ENCODE measurements around the gene TMEM164.

The TMEM164 gene

DNA sequence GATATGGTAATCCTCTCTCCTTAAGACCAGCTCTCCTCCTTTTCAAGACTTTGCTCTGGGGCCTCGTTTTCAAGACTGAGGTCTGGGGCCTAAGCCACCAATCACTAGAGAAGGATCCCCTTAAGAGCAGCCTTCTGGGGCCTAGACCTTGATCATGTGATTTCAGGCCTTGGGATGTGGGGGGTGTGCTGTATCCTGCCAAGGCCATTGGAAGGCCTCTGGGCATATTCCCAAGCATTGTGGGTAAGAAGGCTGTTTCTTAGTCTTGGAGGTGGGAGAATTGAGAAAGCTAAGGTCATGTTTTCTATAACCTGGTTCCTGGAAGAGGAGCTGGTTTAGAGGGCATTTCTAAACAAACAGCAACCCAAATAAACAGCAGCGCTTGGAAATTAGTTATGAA is 12.1 kb downstream of the TMEM164 start:
- no peak overlapping the region for H2AK5ac ChIP-seq (ENCODE audit: low read length)
- peak; percentile 19 for DNase-seq
- no peak overlapping the region for H3K4ac ChIP-seq (ENCODE audit: low read depth, low read length)
- H2BK5ac ChIP-seq (ENCODE audit: low read length), result no peak overlapping the region
- no peaks in the 10 kb centered on the region for H3K27me3 ChIP-seq (ENCODE audit: insufficient read depth, low read length, poor library complexity)
- no CpG with 5 or more reads among the region's 2 CpGs for WGBS (ENCODE audit: extremely low coverage, insufficient coverage, low lambda C conversion rate)
- H3K79me1 ChIP-seq (ENCODE audit: low read length), result no peaks in the 10 kb centered on the region
- H3K18ac ChIP-seq (ENCODE audit: low read length), result no peak overlapping the region
- H3K36me3 ChIP-seq (ENCODE audit: control insufficient read depth, insufficient read depth, low read length), result no peaks in the 10 kb centered on the region
- no peak overlapping the region for H4K8ac ChIP-seq (ENCODE audit: low read depth, low read length)
- no peak overlapping the region for H3K4me3 ChIP-seq (ENCODE audit: low read length)
- H4K5ac ChIP-seq (ENCODE audit: low read length), result no peak overlapping the region
- H3K4me1 ChIP-seq (ENCODE audit: control insufficient read depth, low read depth, low read length), result no peaks in the 10 kb centered on the region
- no peak overlapping the region for H3K56ac ChIP-seq (ENCODE audit: low read length)
- H3K9ac ChIP-seq (ENCODE audit: low read length), result no peak overlapping the region
- no peak overlapping the region for H3K27ac ChIP-seq (ENCODE audit: low read depth, low read length)
- no peak overlapping the region for H3K23ac ChIP-seq (ENCODE audit: low read length)
- H3K79me2 ChIP-seq (ENCODE audit: control insufficient read depth, insufficient read depth, low read length), result no peaks in the 10 kb centered on the region
- H3K4me2 ChIP-seq (ENCODE audit: low read length), result no peak overlapping the region
- H2BK120ac ChIP-seq (ENCODE audit: low read depth, low read length), result no peak overlapping the region
- no peak overlapping the region for H2BK15ac ChIP-seq (replicated peaks; ENCODE audit: low read depth)

DNA sequence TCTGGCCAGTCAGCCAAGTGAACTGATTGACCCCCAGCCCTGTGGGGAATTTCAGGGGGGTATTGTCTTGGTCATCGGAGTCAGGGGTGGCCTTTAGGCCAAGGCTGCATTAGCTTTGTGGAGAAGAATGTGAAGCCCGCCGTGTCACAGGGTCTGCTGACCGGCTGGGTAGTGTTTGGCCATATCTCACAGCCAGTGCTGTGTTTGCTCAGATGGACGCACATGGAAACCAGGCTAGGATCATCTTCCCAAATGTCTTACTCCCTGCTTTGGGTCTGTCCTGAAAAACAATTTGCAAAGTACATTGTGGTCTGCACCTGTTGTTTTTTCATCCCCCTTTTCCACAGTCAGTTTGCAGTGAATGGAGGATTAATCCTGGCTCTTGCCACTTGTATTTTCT is 13.0 kb downstream of the TMEM164 start:
- WGBS (ENCODE audit: extremely low coverage, insufficient coverage, low lambda C conversion rate), result no CpG with 5 or more reads among the region's 5 CpGs
- H3K27ac ChIP-seq (ENCODE audit: low read depth, low read length), result no peak overlapping the region
- DNase-seq, result no peak

DNA sequence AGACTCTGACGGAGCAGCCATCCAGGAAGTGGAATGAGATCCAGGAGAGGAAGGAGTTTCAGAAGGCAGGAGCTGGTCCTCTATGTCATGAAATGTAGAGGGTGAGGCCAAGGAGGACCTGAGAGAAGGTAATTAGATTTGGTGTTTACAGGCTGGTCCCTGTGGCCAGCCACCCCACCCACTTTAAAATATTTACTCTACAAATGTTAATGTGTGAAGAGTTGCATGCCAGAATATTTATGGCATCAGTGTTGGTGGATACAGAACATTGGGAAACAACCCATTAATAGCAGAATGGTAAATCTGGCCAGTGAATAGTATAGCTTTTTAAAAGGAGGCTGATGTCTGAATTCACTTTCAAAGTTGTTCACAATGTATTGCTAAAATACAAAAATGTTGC is 17.6 kb downstream of the TMEM164 start:
- Histone ChIP-seq H3K79me1 (ENCODE audit: low read length) (no peaks in the 10 kb centered on the region), H3K56ac (ENCODE audit: low read length) (no peak overlapping the region), H3K27me3 (ENCODE audit: insufficient read depth, low read length, poor library complexity) (no peaks in the 10 kb centered on the region), H3K4me3 (ENCODE audit: low read length) (no peak overlapping the region), H3K18ac (ENCODE audit: low read length) (no peak overlapping the region), H3K23ac (ENCODE audit: low read length) (no peak overlapping the region), H2AK5ac (ENCODE audit: low read length) (no peak overlapping the region), H3K4ac (ENCODE audit: low read depth, low read length) (no peak overlapping the region), H3K9ac (ENCODE audit: low read length) (no peak overlapping the region), H4K8ac (ENCODE audit: low read depth, low read length) (no peak overlapping the region), H2BK120ac (ENCODE audit: low read depth, low read length) (no peak overlapping the region), H3K27ac (ENCODE audit: low read depth, low read length) (no peak overlapping the region), H4K5ac (ENCODE audit: low read length) (no peak overlapping the region), H2BK15ac (replicated peaks; ENCODE audit: low read depth) (no peak overlapping the region), H3K4me1 (ENCODE audit: control insufficient read depth, low read depth, low read length) (no peaks in the 10 kb centered on the region), H3K79me2 (ENCODE audit: control insufficient read depth, insufficient read depth, low read length) (no peaks in the 10 kb centered on the region), H2BK5ac (ENCODE audit: low read length) (no peak overlapping the region), H3K36me3 (ENCODE audit: control insufficient read depth, insufficient read depth, low read length) (no peaks in the 10 kb centered on the region), H3K4me2 (ENCODE audit: low read length) (no peak overlapping the region)
- no CpG with 5 or more reads among the region's 1 CpG for WGBS (ENCODE audit: extremely low coverage, insufficient coverage, low lambda C conversion rate)
- no peak for DNase-seq

More for the DNA sequence above, 13.0 kb downstream of the TMEM164 start:
- Histone ChIP-seq H3K18ac (ENCODE audit: low read length) (no peak overlapping the region), H3K79me2 (ENCODE audit: control insufficient read depth, insufficient read depth, low read length) (no peaks in the 10 kb centered on the region), H3K36me3 (ENCODE audit: control insufficient read depth, insufficient read depth, low read length) (no peaks in the 10 kb centered on the region), H4K5ac (ENCODE audit: low read length) (no peak overlapping the region), H3K4me3 (ENCODE audit: low read length) (no peak overlapping the region), H2BK15ac (replicated peaks; ENCODE audit: low read depth) (no peak overlapping the region), H2AK5ac (ENCODE audit: low read length) (no peak overlapping the region), H3K4me1 (ENCODE audit: control insufficient read depth, low read depth, low read length) (no peaks in the 10 kb centered on the region), H4K8ac (ENCODE audit: low read depth, low read length) (no peak overlapping the region), H2BK5ac (ENCODE audit: low read length) (no peak overlapping the region), H3K9ac (ENCODE audit: low read length) (no peak overlapping the region), H3K4ac (ENCODE audit: low read depth, low read length) (no peak overlapping the region), H3K79me1 (ENCODE audit: low read length) (no peaks in the 10 kb centered on the region), H3K23ac (ENCODE audit: low read length) (no peak overlapping the region), H3K27me3 (ENCODE audit: insufficient read depth, low read length, poor library complexity) (no peaks in the 10 kb centered on the region), H2BK120ac (ENCODE audit: low read depth, low read length) (no peak overlapping the region), H3K4me2 (ENCODE audit: low read length) (no peak overlapping the region), H3K56ac (ENCODE audit: low read length) (no peak overlapping the region)

DNA sequence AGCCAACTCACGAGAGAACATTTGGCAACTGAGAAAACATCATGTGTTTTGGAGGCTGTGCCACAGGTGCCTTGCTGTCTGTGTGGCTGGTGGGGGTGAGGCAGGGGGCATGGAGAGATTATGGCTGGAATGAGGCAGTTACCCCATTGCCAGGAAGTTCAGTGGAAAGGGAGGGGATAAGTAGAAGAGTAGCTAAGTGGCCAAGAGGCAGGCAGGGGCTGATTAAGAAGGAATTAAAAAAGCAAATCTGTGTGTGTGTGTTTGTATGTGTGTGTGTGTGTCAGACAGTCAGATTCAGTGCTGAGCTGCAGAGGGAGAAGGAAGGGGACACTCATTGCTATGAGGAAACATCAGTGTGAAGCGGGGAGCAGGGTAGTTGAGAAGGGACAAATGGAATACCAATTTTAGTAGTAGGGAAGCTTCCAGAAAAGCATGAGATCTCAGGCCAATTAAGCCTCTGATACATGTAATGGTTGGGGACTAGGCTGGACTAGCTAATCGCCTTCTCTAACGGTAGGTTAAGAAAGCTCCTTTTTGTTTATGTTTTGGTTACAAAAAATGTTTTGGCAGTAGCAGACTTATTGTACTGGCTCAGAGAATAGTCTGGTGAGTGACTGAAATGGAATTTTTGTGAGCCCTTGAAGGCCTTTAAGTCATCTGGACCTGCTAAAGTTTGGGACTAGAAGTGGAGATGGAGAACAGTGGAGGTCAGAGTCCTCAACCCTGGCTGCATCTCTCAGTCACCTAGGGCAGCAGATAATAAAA is 18.5 kb downstream of the TMEM164 start:
- Histone ChIP-seq H4K8ac (ENCODE audit: low read depth, low read length) (no peak overlapping the region), H3K27me3 (ENCODE audit: insufficient read depth, low read length, poor library complexity) (no peaks in the 10 kb centered on the region), H2BK5ac (ENCODE audit: low read length) (no peak overlapping the region), H3K18ac (ENCODE audit: low read length) (no peak overlapping the region), H3K4me3 (ENCODE audit: low read length) (no peak overlapping the region), H3K4me1 (ENCODE audit: control insufficient read depth, low read depth, low read length) (no peaks in the 10 kb centered on the region), H2AK5ac (ENCODE audit: low read length) (no peak overlapping the region), H3K79me2 (ENCODE audit: control insufficient read depth, insufficient read depth, low read length) (no peaks in the 10 kb centered on the region), H3K4ac (ENCODE audit: low read depth, low read length) (no peak overlapping the region), H3K56ac (ENCODE audit: low read length) (no peak overlapping the region), H3K4me2 (ENCODE audit: low read length) (no peak overlapping the region), H3K36me3 (ENCODE audit: control insufficient read depth, insufficient read depth, low read length) (no peaks in the 10 kb centered on the region), H3K27ac (ENCODE audit: low read depth, low read length) (no peak overlapping the region), H2BK15ac (replicated peaks; ENCODE audit: low read depth) (no peak overlapping the region), H3K9ac (ENCODE audit: low read length) (no peak overlapping the region), H4K5ac (ENCODE audit: low read length) (no peak overlapping the region), H3K79me1 (ENCODE audit: low read length) (no peaks in the 10 kb centered on the region), H2BK120ac (ENCODE audit: low read depth, low read length) (no peak overlapping the region), H3K23ac (ENCODE audit: low read length) (no peak overlapping the region)
- no CpG with 5 or more reads among the region's 4 CpGs for WGBS (ENCODE audit: extremely low coverage, insufficient coverage, low lambda C conversion rate)
- no peak for DNase-seq

DNA sequence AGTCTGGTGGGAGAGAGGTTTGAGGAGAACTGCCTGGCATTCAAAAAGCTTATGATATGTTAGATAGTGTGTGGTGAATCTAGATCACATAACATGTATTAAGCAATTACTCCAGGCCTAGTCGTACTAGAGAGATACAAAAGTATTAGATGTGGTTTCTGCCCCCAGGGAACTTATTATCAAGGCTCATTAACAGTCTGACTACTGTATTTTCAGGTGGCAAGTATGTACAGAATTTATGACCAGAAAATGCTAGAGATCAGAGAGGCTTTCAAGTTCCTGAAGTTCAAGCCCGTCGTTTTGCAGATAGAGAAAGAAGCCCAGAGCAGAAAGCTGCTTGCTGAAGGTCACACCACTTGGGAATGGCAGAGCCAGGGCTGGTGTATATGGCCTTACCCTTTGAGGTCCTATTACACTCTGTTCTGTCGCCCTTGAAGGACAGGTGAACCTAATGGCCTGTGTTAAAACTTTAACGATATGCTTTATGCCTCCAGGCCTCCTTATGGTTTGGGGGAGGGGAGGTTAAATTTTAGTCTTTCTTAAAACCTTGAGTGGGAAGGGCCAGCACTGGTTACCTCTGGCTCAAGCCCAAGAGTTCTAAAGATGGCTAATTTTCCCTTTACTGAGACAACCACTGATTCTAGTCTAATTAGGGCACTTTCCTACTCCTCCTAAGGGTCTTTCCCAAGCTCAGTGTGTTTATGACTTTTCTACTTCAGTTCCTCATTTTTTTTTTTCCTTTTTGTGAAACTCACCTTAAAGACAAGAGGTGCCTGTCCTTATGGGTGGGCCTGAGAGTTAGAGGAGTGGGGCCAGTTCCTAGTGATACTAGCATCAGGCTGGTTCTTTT is 19.9 kb downstream of the TMEM164 start:
- no peak overlapping the region for H3K4ac ChIP-seq (ENCODE audit: low read depth, low read length)
- H3K23ac ChIP-seq (ENCODE audit: low read length), result no peak overlapping the region
- H3K56ac ChIP-seq (ENCODE audit: low read length), result no peak overlapping the region
- no peak overlapping the region for H3K9ac ChIP-seq (ENCODE audit: low read length)
- H2BK5ac ChIP-seq (ENCODE audit: low read length), result no peak overlapping the region
- DNase-seq, result no peak
- no peaks in the 10 kb centered on the region for H3K36me3 ChIP-seq (ENCODE audit: control insufficient read depth, insufficient read depth, low read length)
- no peak overlapping the region for H2AK5ac ChIP-seq (ENCODE audit: low read length)
- no peak overlapping the region for H3K27ac ChIP-seq (ENCODE audit: low read depth, low read length)
- H2BK15ac ChIP-seq (replicated peaks; ENCODE audit: low read depth), result no peak overlapping the region
- no peaks in the 10 kb centered on the region for H3K4me1 ChIP-seq (ENCODE audit: control insufficient read depth, low read depth, low read length)
- H3K4me2 ChIP-seq (ENCODE audit: low read length), result no peak overlapping the region
- no CpG with 5 or more reads among the region's 5 CpGs for WGBS (ENCODE audit: extremely low coverage, insufficient coverage, low lambda C conversion rate)
- no peak overlapping the region for H4K8ac ChIP-seq (ENCODE audit: low read depth, low read length)
- H3K4me3 ChIP-seq (ENCODE audit: low read length), result no peak overlapping the region
- H3K79me2 ChIP-seq (ENCODE audit: control insufficient read depth, insufficient read depth, low read length), result no peaks in the 10 kb centered on the region
- H3K79me1 ChIP-seq (ENCODE audit: low read length), result no peaks in the 10 kb centered on the region
- H3K18ac ChIP-seq (ENCODE audit: low read length), result no peak overlapping the region
- no peak overlapping the region for H2BK120ac ChIP-seq (ENCODE audit: low read depth, low read length)
- H3K27me3 ChIP-seq (ENCODE audit: insufficient read depth, low read length, poor library complexity), result no peaks in the 10 kb centered on the region
- H4K5ac ChIP-seq (ENCODE audit: low read length), result no peak overlapping the region
